VCaP (cell line): Measurements from ENCODE around the gene ZBTB34.
A peak's percentile ranks its signal among the peaks of the same experiment; 100 is the strongest.

Source experiments
- H3K27ac ChIP-seq: fragments of 450-650 bp; 2 replicates; pipeline ENCODE4 v1.5.1; 2017
- CTCF ChIP-seq: fragments of 450-650 bp; conservative IDR thresholded peaks from 2 replicates; pipeline ENCODE4 v1.5.1; 2017; ENCODE audit warnings: mild to moderate bottlenecking, moderate library complexity

ZBTB34 gene

DNA sequence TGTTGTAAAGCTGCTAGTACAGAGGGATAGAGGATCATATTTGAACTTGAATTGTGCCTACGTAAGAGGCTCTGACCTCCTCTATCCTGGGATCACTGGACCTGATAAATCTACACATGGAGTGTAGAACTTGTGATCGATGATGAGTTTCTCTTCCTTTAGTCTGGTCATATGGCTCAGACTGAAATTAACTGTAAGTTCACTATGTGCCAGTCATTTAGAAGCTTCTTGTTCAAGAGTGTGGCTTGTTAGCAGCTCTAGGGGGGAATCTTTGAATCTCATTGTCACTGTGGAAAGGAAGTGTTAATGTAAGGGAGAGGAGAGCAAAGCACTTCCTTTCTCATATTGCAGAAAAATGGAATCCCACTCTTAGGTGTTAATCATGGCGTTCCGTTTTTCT lies 12.1 kb downstream of the ZBTB34 start:
- H3K27ac ChIP-seq: no peak overlapping the region
- no peak for TF ChIP-seq CTCF

DNA sequence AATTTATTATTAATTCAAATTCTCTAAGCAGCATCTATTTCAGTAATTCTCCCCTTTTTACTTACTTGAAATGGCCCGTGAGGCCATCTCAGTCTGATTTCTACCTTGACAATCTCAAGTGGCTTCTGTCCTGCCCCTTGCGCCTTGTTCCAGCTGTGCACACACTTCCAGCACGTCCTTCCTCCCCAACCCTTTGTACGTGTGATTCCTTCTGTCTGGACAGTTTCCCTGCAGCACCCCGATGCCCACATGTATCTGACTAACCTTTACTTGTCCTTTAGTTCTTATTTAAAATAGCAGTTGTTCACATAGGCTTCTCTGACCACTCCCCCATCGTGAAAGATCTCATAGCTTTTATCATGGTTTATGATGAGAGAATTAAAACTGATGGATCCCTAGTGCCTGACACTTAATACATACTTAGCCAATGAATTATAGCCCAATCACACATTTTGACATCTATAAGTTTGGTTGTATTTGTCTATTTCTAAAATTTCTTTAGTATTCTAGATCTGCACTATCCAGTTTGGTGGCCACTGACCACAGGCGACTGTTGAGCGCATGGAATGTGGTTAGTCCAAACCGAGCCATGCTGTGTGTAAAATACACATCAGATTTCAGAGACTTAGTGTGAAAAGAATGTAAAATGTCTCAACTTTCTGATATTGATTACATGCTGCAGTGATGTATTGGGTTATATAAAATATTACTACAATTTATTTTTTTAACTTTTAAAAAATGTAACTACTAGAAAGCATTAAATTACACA lies 14.3 kb downstream of the ZBTB34 start:
- no peak for TF ChIP-seq CTCF
- H3K27ac ChIP-seq: no peak overlapping the region

DNA sequence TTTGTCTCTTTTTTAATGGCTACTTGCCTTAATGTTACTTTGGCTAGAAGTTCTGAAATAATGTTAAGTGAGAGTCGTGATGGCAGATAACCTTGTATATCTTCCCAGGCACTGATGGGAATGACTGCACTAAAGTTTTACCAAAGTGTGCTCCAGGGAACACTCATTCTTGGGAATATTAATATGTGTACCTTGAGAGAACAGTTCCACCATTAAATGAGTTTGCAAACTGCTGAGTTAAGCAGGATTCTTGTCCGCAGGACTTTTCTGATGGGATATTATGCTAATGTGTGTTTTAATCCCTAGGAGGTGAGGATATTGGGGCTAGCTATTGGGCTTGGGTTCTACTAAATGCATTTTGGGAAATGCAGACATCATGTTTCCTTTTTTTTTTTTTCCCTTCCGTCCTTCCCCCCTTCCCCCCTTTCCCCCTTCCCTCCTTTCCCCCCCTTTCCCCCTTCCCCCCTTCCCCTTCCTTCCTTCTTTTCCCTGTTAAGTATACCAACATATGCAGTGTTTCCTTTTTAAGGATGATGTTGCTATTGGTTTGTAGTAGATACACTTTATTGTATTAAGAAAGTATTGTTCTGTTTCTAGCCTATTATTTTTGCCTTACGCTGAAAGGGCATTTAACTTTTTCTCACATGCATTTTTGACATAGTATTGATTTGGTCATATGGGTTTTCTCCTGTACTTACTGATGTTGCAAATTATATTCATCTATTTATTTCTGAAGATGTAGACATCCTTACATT lies 15.5 kb downstream of the ZBTB34 start:
- TF ChIP-seq CTCF: no peak
- H3K27ac ChIP-seq: no peak overlapping the region

- no peak overlapping the region for H3K27ac ChIP-seq
- TF ChIP-seq CTCF: no peak
These were observed 16.1 kb downstream of the ZBTB34 start for GRCh38 chr9:126876531-126876930.

DNA sequence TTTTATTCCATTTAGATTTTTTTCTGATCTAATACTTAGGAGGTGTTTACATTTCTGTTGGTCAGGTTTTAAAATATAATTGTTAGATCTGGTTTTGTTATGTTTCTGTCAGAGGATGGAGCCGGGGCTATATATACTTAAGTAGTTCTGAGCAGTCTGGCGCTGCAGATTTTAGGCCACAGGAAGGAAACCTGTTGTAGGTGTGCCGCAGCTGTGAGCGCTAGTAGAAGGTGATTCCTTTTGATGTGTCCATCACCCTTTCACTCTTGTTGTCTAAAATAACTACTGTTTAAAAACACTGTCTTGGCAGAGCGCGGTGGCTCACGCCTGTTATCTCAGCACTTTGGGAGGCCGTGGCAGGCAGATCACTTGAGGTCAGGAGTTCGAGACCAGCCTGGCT lies 17.0 kb downstream of the ZBTB34 start:
- TF ChIP-seq CTCF: no peak
- peak overlapping the region; percentile 49 for H3K27ac ChIP-seq

GRCh38 chr9:126879288-126879687 lies 18.8 kb downstream of the ZBTB34 start:
- TF ChIP-seq CTCF: no peak
- H3K27ac ChIP-seq: no peak overlapping the region

DNA sequence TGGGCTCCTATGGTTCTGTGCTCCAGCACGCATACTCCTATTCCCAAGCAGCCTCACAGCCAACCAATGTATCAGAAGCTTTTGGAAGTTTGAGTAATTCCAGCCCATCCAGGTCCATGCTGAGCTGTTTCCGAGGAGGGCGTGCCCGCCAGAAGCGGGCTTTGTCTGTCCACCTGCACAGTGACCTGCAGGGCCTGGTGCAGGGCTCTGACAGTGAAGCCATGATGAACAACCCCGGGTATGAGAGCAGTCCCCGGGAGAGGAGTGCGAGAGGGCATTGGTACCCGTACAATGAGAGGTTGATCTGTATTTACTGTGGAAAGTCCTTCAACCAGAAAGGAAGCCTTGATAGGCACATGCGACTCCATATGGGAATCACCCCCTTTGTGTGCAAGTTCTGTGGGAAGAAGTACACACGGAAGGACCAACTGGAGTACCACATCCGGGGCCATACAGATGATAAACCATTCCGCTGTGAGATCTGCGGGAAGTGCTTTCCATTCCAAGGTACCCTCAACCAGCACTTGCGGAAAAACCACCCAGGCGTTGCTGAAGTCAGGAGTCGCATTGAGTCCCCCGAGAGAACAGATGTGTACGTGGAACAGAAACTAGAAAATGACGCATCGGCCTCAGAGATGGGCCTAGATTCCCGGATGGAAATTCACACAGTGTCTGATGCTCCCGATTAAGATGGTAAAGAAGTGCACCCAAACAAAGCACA lies 19.9 kb downstream of the ZBTB34 start:
- TF ChIP-seq CTCF: no peak

More for the DNA sequence above, 19.9 kb downstream of the ZBTB34 start:
- H3K27ac ChIP-seq: 0 out of 2 replicates have a peak overlapping the region, but pooled peaks have one; percentile 81
